ENCODE measurements around the gene PDHA1. TPM values are rescaled to one million over a fixed set of nuclear protein-coding genes. Genes with fewer than 3 reads are reported as not detected.

PDHA1 gene
- 149 to 156 TPM (median 155 TPM) in 3 replicates for total RNA-seq

- Mint-ChIP-seq H3K27me3 (ENCODE audit: low read depth) (no peaks in the 10 kb centered on the region), H3K36me3 (no peaks in the 10 kb centered on the region), H3K4me3 (peak within 1 kb of the TSS; percentile 81), H3K27ac (peak within 1 kb of the TSS; percentile 94), H3K4me1 (peaks cover 13% of the 10 kb centered on the region), H3K9me3 (peaks cover 15% of the 10 kb centered on the region)
- no peak for TF ChIP-seq CTCF (IDR thresholded peaks at IDR 0.05; ENCODE audit: unreplicated experiment)
- peak; percentile 82 to 88 for DNase-seq (ENCODE audit: low spot score in 2 of 2, unreplicated experiment in 2 of 2)
These were observed at the start of gene PDHA1 for GRCh38 chrX:19343535-19344408. TSS of gene PDHA1 (plus strand) at chrX:19343927. CDS start at chrX:19344038, 111 bp downstream.

GRCh38 chrX:19303256-19303880, 40.4 kb upstream of the PDHA1 start:
- Mint-ChIP-seq H3K4me3 (no peak overlapping the region), H3K4me1 (peaks cover 3% of the 10 kb centered on the region), H3K36me3 (no peaks in the 10 kb centered on the region), H3K9me3 (peaks cover 22% of the 10 kb centered on the region), H3K27me3 (ENCODE audit: low read depth) (no peaks in the 10 kb centered on the region), H3K27ac (no peak overlapping the region)
- no peak for TF ChIP-seq CTCF (IDR thresholded peaks at IDR 0.05; ENCODE audit: unreplicated experiment)
- no peak for DNase-seq (ENCODE audit: low spot score in 2 of 2, unreplicated experiment in 2 of 2)

GRCh38 chrX:19326567-19326966, 17.2 kb upstream of the PDHA1 start:
- DNase-seq (ENCODE audit: low spot score in 2 of 2, unreplicated experiment in 2 of 2): no peak
- no peaks in the 10 kb centered on the region for H3K36me3 Mint-ChIP-seq
- H3K4me3 Mint-ChIP-seq: no peak overlapping the region
- H3K4me1 Mint-ChIP-seq: no peaks in the 10 kb centered on the region
- H3K9me3 Mint-ChIP-seq: peaks cover 23% of the 10 kb centered on the region
- no peak for TF ChIP-seq CTCF (IDR thresholded peaks at IDR 0.05; ENCODE audit: unreplicated experiment)
- H3K27ac Mint-ChIP-seq: no peak overlapping the region
- H3K27me3 Mint-ChIP-seq (ENCODE audit: low read depth): peaks cover 1% of the 10 kb centered on the region

GRCh38 chrX:19331831-19332230, 11.9 kb upstream of the PDHA1 start:
- Mint-ChIP-seq H3K27ac (no peak overlapping the region), H3K9me3 (peaks cover 28% of the 10 kb centered on the region), H3K4me1 (no peaks in the 10 kb centered on the region), H3K4me3 (no peak overlapping the region), H3K36me3 (peaks cover 5% of the 10 kb centered on the region), H3K27me3 (ENCODE audit: low read depth) (no peaks in the 10 kb centered on the region)
- TF ChIP-seq CTCF (IDR thresholded peaks at IDR 0.05; ENCODE audit: unreplicated experiment): no peak
- DNase-seq (ENCODE audit: low spot score in 2 of 2, unreplicated experiment in 2 of 2): no peak

GRCh38 chrX:19332983-19333382, 10.7 kb upstream of the PDHA1 start:
- TF ChIP-seq CTCF (IDR thresholded peaks at IDR 0.05; ENCODE audit: unreplicated experiment): no peak
- Mint-ChIP-seq H3K4me1 (no peaks in the 10 kb centered on the region), H3K4me3 (no peak overlapping the region), H3K27ac (no peak overlapping the region), H3K27me3 (ENCODE audit: low read depth) (no peaks in the 10 kb centered on the region), H3K36me3 (peaks cover 5% of the 10 kb centered on the region), H3K9me3 (peaks cover 32% of the 10 kb centered on the region)
- no peak for DNase-seq (ENCODE audit: low spot score in 2 of 2, unreplicated experiment in 2 of 2)

Measured in mesothelial cell of epicardium (in vitro differentiated cells).